ENCODE results near the gene SPSB1.

SPSB1 gene

DNA sequence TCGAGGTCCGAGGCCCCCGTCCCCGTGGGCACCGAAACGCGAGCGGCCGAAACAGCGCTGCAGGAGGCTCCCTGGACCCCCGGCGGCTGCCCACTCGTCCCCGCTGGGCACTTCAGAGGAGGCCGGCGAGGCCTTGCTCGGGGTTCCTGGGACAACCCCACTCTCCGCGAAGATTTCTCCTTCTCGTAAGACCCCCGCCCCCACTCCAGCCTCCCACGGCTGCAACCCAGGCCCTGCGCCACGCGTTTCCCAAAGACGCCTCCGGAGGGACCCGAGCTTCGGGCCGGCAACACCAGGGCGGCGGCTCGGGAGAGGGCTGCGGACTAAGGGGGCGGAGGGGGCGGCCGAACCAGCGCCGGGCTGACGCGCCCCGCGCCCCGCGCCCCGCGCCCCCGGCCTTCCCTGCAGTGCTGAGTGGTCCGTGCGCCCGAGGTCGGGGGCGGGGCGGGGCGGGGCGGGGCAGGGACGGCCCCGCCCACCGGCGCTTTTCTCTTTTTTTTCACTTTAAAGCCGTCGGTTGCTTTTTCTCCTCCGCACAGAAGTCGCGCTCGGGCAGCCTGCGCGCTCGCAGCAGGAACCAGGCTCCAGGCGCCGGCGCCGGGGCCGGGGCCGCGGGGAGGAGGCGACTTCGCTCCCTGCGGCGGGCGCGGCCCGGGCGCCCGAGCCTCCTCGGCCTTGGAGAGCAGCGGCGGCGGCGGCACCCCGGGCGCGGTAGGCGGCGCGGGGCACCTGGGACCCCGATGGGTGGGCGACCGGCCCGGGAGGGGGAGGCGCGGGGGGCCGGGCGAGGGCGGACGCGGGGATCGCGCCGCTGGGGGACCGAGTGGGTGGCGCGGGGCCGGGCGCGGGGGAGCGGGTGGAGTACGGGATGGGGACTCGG is at the start of gene SPSB1:
Gene SPSB1 (plus strand): TSS at position 534 of the 880 bp plus-strand sequence. CDS start 62,998 bp downstream, outside the sequence.
- Mint-ChIP-seq H3K27ac (no peak within 1 kb of the TSS), H3K9me3 (peaks cover 14% of the 10 kb centered on the region), H3K27me3 (ENCODE audit: low read depth, poor library complexity) (peaks cover 2% of the 10 kb centered on the region), H3K36me3 (ENCODE audit: low read depth) (peaks cover 5% of the 10 kb centered on the region), H3K4me3 (peak within 1 kb of the TSS; percentile 76), H3K4me1 (peaks cover 14% of the 10 kb centered on the region)
- DNase-seq, result peak; percentile 75
- TF ChIP-seq, protein P1, sequence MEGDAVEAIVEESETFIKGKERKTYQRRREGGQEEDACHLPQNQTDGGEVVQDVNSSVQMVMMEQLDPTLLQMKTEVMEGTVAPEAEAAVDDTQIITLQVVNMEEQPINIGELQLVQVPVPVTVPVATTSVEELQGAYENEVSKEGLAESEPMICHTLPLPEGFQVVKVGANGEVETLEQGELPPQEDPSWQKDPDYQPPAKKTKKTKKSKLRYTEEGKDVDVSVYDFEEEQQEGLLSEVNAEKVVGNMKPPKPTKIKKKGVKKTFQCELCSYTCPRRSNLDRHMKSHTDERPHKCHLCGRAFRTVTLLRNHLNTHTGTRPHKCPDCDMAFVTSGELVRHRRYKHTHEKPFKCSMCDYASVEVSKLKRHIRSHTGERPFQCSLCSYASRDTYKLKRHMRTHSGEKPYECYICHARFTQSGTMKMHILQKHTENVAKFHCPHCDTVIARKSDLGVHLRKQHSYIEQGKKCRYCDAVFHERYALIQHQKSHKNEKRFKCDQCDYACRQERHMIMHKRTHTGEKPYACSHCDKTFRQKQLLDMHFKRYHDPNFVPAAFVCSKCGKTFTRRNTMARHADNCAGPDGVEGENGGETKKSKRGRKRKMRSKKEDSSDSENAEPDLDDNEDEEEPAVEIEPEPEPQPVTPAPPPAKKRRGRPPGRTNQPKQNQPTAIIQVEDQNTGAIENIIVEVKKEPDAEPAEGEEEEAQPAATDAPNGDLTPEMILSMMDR (IDR thresholded peaks at IDR 0.05), result no peak

DNA sequence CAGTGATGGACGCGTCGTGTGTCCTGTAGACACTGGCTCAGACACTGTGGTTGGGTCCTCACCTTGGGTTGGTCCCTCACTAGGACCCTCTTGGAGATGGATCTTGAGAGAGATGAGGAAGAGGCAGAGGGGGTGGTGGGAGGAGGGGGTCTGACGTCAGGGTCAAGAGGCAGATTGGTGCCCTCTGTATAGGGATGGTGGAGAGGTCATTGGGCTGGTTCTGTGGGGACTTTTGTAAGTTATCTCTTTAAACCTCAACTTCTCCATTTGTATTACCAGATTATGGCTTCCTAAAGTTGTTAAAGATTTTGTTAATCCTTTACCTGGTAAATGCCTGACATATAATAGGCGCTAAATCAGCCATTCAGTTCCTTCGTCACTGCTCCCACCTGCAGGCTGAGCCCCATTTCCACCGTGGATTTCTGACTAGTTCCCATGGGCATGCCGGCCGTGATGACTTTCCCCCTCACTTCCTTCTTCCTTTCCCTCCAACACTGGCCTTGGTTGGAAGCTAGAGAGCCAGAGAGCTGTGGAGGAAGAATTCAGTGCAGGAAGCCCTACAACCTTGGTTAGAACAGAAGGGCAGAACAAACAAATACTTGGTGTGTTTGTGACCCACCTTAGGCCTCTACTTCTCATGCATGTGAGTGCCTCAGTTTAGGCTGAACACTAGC is 49.5 kb upstream of the SPSB1 start:
- peaks cover 19% of the 10 kb centered on the region for H3K36me3 Mint-ChIP-seq (ENCODE audit: low read depth)
- no peak overlapping the region for H3K27ac Mint-ChIP-seq
- no peak overlapping the region for H3K4me3 Mint-ChIP-seq
- H3K4me1 Mint-ChIP-seq, result peaks cover 66% of the 10 kb centered on the region
- no peaks in the 10 kb centered on the region for H3K9me3 Mint-ChIP-seq
- TF ChIP-seq, protein P1 (IDR thresholded peaks at IDR 0.05), result no peak
- H3K27me3 Mint-ChIP-seq (ENCODE audit: low read depth, poor library complexity), result no peaks in the 10 kb centered on the region
- no peak for DNase-seq

DNA sequence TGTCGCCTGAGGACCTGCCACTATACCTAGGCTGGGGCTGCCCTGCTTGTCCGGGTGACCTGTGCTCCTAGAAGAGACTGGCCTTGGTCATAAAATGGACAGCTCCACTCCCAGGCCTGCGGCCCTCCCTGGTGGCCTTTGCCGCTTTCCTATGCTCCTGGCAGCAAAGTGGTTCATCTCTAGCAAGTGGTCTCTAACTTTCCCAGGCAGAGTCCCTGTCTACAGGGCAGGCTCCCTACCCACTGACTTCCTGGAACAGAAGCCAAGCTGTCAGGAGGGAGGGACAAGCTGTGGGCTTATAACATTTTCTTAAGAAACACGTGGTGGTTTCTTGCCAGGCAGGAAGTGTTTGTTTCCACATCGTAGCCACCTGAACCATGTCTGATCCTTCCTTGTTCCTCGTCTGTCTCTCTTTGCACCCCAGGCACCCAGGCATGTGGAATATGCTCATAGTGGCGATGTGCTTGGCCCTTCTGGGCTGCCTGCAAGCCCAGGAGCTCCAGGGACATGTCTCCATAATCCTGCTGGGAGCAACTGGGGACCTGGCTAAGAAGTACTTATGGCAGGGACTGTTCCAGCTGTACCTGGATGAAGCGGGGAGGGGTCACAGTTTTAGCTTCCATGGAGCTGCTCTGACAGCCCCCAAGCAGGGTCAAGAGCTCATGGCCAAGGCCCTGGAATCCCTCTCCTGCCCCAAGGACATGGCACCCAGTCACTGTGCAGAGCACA is 48.0 kb upstream of the SPSB1 start:
- TF ChIP-seq, protein P1 (IDR thresholded peaks at IDR 0.05), result no peak
- H3K27ac Mint-ChIP-seq, result peak overlapping the region; percentile 67
- DNase-seq, result no peak
- H3K4me1 Mint-ChIP-seq, result peaks cover 65% of the 10 kb centered on the region
- H3K9me3 Mint-ChIP-seq, result no peaks in the 10 kb centered on the region
- H3K27me3 Mint-ChIP-seq (ENCODE audit: low read depth, poor library complexity), result no peaks in the 10 kb centered on the region
- no peak overlapping the region for H3K4me3 Mint-ChIP-seq
- H3K36me3 Mint-ChIP-seq (ENCODE audit: low read depth), result peaks cover 16% of the 10 kb centered on the region

DNA sequence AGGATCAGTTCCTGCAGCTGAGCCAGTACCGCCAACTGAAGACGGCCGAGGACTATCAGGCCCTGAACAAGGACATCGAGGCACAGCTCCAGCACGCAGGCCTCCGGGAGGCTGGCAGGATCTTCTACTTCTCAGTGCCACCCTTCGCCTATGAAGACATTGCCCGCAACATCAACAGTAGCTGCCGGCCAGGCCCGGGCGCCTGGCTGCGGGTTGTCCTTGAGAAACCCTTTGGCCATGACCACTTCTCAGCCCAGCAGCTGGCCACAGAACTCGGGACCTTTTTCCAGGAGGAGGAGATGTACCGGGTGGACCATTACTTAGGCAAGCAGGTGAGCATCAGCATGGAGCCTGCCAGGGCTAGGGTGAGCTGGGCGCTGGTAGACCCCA is 47.5 kb upstream of the SPSB1 start:
- TF ChIP-seq, protein P1 (IDR thresholded peaks at IDR 0.05), result no peak
- no peaks in the 10 kb centered on the region for H3K9me3 Mint-ChIP-seq
- H3K4me3 Mint-ChIP-seq, result no peak overlapping the region
- no peak overlapping the region for H3K27ac Mint-ChIP-seq
- no peak for DNase-seq
- H3K36me3 Mint-ChIP-seq (ENCODE audit: low read depth), result peaks cover 16% of the 10 kb centered on the region
- no peaks in the 10 kb centered on the region for H3K27me3 Mint-ChIP-seq (ENCODE audit: low read depth, poor library complexity)
- H3K4me1 Mint-ChIP-seq, result peaks cover 65% of the 10 kb centered on the region

DNA sequence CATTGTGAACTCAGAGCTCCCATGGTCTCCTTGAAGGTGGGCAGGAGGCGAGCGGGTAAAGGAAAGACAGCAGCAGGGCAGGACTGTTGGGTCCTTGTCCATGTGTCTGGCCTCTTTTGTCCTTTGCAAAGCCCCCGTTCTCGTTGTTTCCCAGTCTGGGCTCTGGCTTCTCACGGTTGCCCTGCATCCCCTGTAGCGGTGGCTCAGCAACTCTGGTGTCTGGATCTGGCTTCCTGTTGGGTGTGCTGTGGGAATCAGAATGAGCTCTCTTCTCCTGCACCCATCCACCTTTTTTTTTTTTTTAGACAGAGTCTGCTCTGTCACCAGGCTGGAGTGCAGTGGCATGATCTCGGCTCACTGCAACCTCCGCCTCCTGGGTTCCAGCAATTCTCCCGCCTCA is 47.0 kb upstream of the SPSB1 start:
- no peak overlapping the region for H3K4me3 Mint-ChIP-seq
- H3K36me3 Mint-ChIP-seq (ENCODE audit: low read depth), result peaks cover 16% of the 10 kb centered on the region
- H3K9me3 Mint-ChIP-seq, result no peaks in the 10 kb centered on the region
- H3K27me3 Mint-ChIP-seq (ENCODE audit: low read depth, poor library complexity), result no peaks in the 10 kb centered on the region
- TF ChIP-seq, protein P1 (IDR thresholded peaks at IDR 0.05), result no peak
- H3K4me1 Mint-ChIP-seq, result peaks cover 65% of the 10 kb centered on the region
- DNase-seq, result no peak
- no peak overlapping the region for H3K27ac Mint-ChIP-seq
